Cortex of kidney (tissue), 1 donor: ENCODE data around the gene TTLL8.

Experiments
- DNase-seq: peaks from one replicate; lab custom pipeline; 2025; lab: John Stamatoyannopoulos, UW

Gene TTLL8

GRCh38 chr22:50040717-50041116 is 17.4 kb downstream of the TTLL8 start:
- no peak for DNase-seq

GRCh38 chr22:50039669-50040443 is 18.2 kb downstream of the TTLL8 start:
- DNase-seq: no peak

GRCh38 chr22:50035976-50036724 is 21.9 kb downstream of the TTLL8 start:
- DNase-seq: no peak

- no peak for DNase-seq
These were observed 22.8 kb downstream of the TTLL8 start for GRCh38 chr22:50035131-50035881.

GRCh38 chr22:50034126-50035081 is 23.7 kb downstream of the TTLL8 start:
- no peak for DNase-seq

- no peak for DNase-seq
These were observed 25.0 kb downstream of the TTLL8 start for GRCh38 chr22:50032941-50033601.

- DNase-seq: no peak
These were observed 25.8 kb downstream of the TTLL8 start for GRCh38 chr22:50032109-50032871.

- no peak for DNase-seq
These were observed 26.7 kb downstream of the TTLL8 start for GRCh38 chr22:50031189-50032091.

- DNase-seq: no peak
These were observed 27.6 kb downstream of the TTLL8 start for GRCh38 chr22:50030297-50031188.

- no peak for DNase-seq
These were observed 30.2 kb downstream of the TTLL8 start for GRCh38 chr22:50027639-50028537.

GRCh38 chr22:50025993-50026392 is 32.1 kb downstream of the TTLL8 start:
- no peak for DNase-seq

- no peak for DNase-seq
These were observed 35.8 kb downstream of the TTLL8 start for GRCh38 chr22:50022171-50022819.

- no peak for DNase-seq
These were observed 37.5 kb downstream of the TTLL8 start for GRCh38 chr22:50020606-50021005.

- no peak for DNase-seq
These were observed 38.8 kb downstream of the TTLL8 start for GRCh38 chr22:50019316-50019715.

- no peak for DNase-seq
These were observed 39.4 kb downstream of the TTLL8 start for GRCh38 chr22:50018608-50019285.

- DNase-seq: no peak
These were observed 40.3 kb downstream of the TTLL8 start for GRCh38 chr22:50017701-50018224.
